ENCODE data around the gene NF2. TPM values are rescaled to one million over a fixed set of nuclear protein-coding genes. Genes with fewer than 3 reads are reported as not detected.

Gene NF2
- polyA plus RNA-seq, 2 donors = 7.5 to 8.3 TPM

- H3K27ac ChIP-seq (ENCODE audit: low read depth in 2 of 2, low read length in 1 of 2) = no peak overlapping the region
- peaks cover 0 to under 1% of the 10 kb centered on the region in 2 donors for H3K36me3 ChIP-seq (ENCODE audit: control insufficient read depth in 2 of 2, insufficient read depth in 2 of 2, low read length in 1 of 2)
- no peaks in the 10 kb centered on the region for H3K27me3 ChIP-seq (ENCODE audit: control insufficient read depth in 1 of 2, insufficient read depth in 2 of 2, low read length in 2 of 2)
- no peaks in the 10 kb centered on the region for H3K9me3 ChIP-seq (ENCODE audit: control insufficient read depth in 2 of 2, insufficient read depth in 1 of 2, low read depth in 1 of 2, low read length in 1 of 2)
- WGBS, 2 donors = 89 to 97% methylated on average over 1 of the region's 1 CpG
- no peak overlapping the region for H3K4me3 ChIP-seq (ENCODE audit: low read depth in 1 of 2, low read length in 2 of 2)
- H3K4me1 ChIP-seq (ENCODE audit: control insufficient read depth in 2 of 2, insufficient read depth in 2 of 2, low read length in 1 of 2) = no peaks in the 10 kb centered on the region
Measured at GRCh38 chr22:29637181-29637580, 33.7 kb downstream of the NF2 start.

GRCh38 chr22:29638678-29639077 is 35.2 kb downstream of the NF2 start:
- peaks cover 0 to 2% of the 10 kb centered on the region in 2 donors for H3K36me3 ChIP-seq (ENCODE audit: control insufficient read depth in 2 of 2, insufficient read depth in 2 of 2, low read length in 1 of 2)
- no peaks in the 10 kb centered on the region for H3K9me3 ChIP-seq (ENCODE audit: control insufficient read depth in 2 of 2, insufficient read depth in 1 of 2, low read depth in 1 of 2, low read length in 1 of 2)
- H3K27ac ChIP-seq (ENCODE audit: low read depth in 2 of 2, low read length in 1 of 2) = no peak overlapping the region
- H3K4me3 ChIP-seq (ENCODE audit: low read depth in 1 of 2, low read length in 2 of 2) = no peak overlapping the region
- WGBS, 2 donors = 94 to 97% methylated on average over 1 of the region's 1 CpG
- no peaks in the 10 kb centered on the region for H3K27me3 ChIP-seq (ENCODE audit: control insufficient read depth in 1 of 2, insufficient read depth in 2 of 2, low read length in 2 of 2)
- H3K4me1 ChIP-seq (ENCODE audit: control insufficient read depth in 2 of 2, insufficient read depth in 2 of 2, low read length in 1 of 2) = no peaks in the 10 kb centered on the region

GRCh38 chr22:29639096-29639495 is 35.7 kb downstream of the NF2 start:
- H3K9me3 ChIP-seq (ENCODE audit: control insufficient read depth in 2 of 2, insufficient read depth in 1 of 2, low read depth in 1 of 2, low read length in 1 of 2) = no peaks in the 10 kb centered on the region
- H3K27ac ChIP-seq (ENCODE audit: low read depth in 2 of 2, low read length in 1 of 2) = no peak overlapping the region
- H3K4me1 ChIP-seq (ENCODE audit: control insufficient read depth in 2 of 2, insufficient read depth in 2 of 2, low read length in 1 of 2) = no peaks in the 10 kb centered on the region
- no peak overlapping the region for H3K4me3 ChIP-seq (ENCODE audit: low read depth in 1 of 2, low read length in 2 of 2)
- no peaks in the 10 kb centered on the region for H3K27me3 ChIP-seq (ENCODE audit: control insufficient read depth in 1 of 2, insufficient read depth in 2 of 2, low read length in 2 of 2)
- peaks cover 0 to 2% of the 10 kb centered on the region in 2 donors for H3K36me3 ChIP-seq (ENCODE audit: control insufficient read depth in 2 of 2, insufficient read depth in 2 of 2, low read length in 1 of 2)

- no peaks in the 10 kb centered on the region for H3K27me3 ChIP-seq (ENCODE audit: control insufficient read depth in 1 of 2, insufficient read depth in 2 of 2, low read length in 2 of 2)
- H3K4me1 ChIP-seq (ENCODE audit: control insufficient read depth in 2 of 2, insufficient read depth in 2 of 2, low read length in 1 of 2) = no peaks in the 10 kb centered on the region
- H3K27ac ChIP-seq (ENCODE audit: low read depth in 2 of 2, low read length in 1 of 2) = no peak overlapping the region
- H3K36me3 ChIP-seq (ENCODE audit: control insufficient read depth in 2 of 2, insufficient read depth in 2 of 2, low read length in 1 of 2) = peaks cover 0 to 2% of the 10 kb centered on the region in 2 donors
- no peak overlapping the region for H3K4me3 ChIP-seq (ENCODE audit: low read depth in 1 of 2, low read length in 2 of 2)
- WGBS, 2 donors = 85 to 86% methylated on average over 8 of the region's 8 CpGs
- H3K9me3 ChIP-seq (ENCODE audit: control insufficient read depth in 2 of 2, insufficient read depth in 1 of 2, low read depth in 1 of 2, low read length in 1 of 2) = no peaks in the 10 kb centered on the region
Measured at GRCh38 chr22:29641042-29641699, 37.7 kb downstream of the NF2 start.

GRCh38 chr22:29641700-29642330 is 38.4 kb downstream of the NF2 start:
- Histone ChIP-seq H3K4me3 (ENCODE audit: low read depth in 1 of 2, low read length in 2 of 2) (no peak overlapping the region), H3K27ac (ENCODE audit: low read depth in 2 of 2, low read length in 1 of 2) (no peak overlapping the region), H3K9me3 (ENCODE audit: control insufficient read depth in 2 of 2, insufficient read depth in 1 of 2, low read depth in 1 of 2, low read length in 1 of 2) (no peaks in the 10 kb centered on the region), H3K4me1 (ENCODE audit: control insufficient read depth in 2 of 2, insufficient read depth in 2 of 2, low read length in 1 of 2) (no peaks in the 10 kb centered on the region), H3K27me3 (ENCODE audit: control insufficient read depth in 1 of 2, insufficient read depth in 2 of 2, low read length in 2 of 2) (no peaks in the 10 kb centered on the region), H3K36me3 (ENCODE audit: control insufficient read depth in 2 of 2, insufficient read depth in 2 of 2, low read length in 1 of 2) (peaks cover 0 to 2% of the 10 kb centered on the region in 2 donors)
- WGBS, 2 donors = 81 to 87% methylated on average over 10 of the region's 10 CpGs

GRCh38 chr22:29642694-29643093 is 39.3 kb downstream of the NF2 start:
- Histone ChIP-seq H3K27me3 (ENCODE audit: control insufficient read depth in 1 of 2, insufficient read depth in 2 of 2, low read length in 2 of 2) (no peaks in the 10 kb centered on the region), H3K4me1 (ENCODE audit: control insufficient read depth in 2 of 2, insufficient read depth in 2 of 2, low read length in 1 of 2) (no peaks in the 10 kb centered on the region), H3K36me3 (ENCODE audit: control insufficient read depth in 2 of 2, insufficient read depth in 2 of 2, low read length in 1 of 2) (peaks cover 0 to 2% of the 10 kb centered on the region in 2 donors), H3K4me3 (ENCODE audit: low read depth in 1 of 2, low read length in 2 of 2) (no peak overlapping the region), H3K9me3 (ENCODE audit: control insufficient read depth in 2 of 2, insufficient read depth in 1 of 2, low read depth in 1 of 2, low read length in 1 of 2) (no peaks in the 10 kb centered on the region), H3K27ac (ENCODE audit: low read depth in 2 of 2, low read length in 1 of 2) (no peak overlapping the region)
- 81 to 87% methylated on average over 4 of the region's 4 CpGs for WGBS, 2 donors

GRCh38 chr22:29647954-29648737 is 44.7 kb downstream of the NF2 start:
- Histone ChIP-seq H3K36me3 (ENCODE audit: control insufficient read depth in 2 of 2, insufficient read depth in 2 of 2, low read length in 1 of 2) (no peaks in the 10 kb centered on the region), H3K4me1 (ENCODE audit: control insufficient read depth in 2 of 2, insufficient read depth in 2 of 2, low read length in 1 of 2) (no peaks in the 10 kb centered on the region), H3K27me3 (ENCODE audit: control insufficient read depth in 1 of 2, insufficient read depth in 2 of 2, low read length in 2 of 2) (no peaks in the 10 kb centered on the region), H3K27ac (ENCODE audit: low read depth in 2 of 2, low read length in 1 of 2) (peak overlapping the region in 1 of 2 donors; percentile 60), H3K4me3 (ENCODE audit: low read depth in 1 of 2, low read length in 2 of 2) (no peak overlapping the region), H3K9me3 (ENCODE audit: control insufficient read depth in 2 of 2, insufficient read depth in 1 of 2, low read depth in 1 of 2, low read length in 1 of 2) (no peaks in the 10 kb centered on the region)
- WGBS, 2 donors = 80 to 88% methylated on average over 6 of the region's 6 CpGs

GRCh38 chr22:29650370-29650769 is 46.9 kb downstream of the NF2 start:
- H3K4me3 ChIP-seq (ENCODE audit: low read depth in 1 of 2, low read length in 2 of 2) = no peak overlapping the region
- no peaks in the 10 kb centered on the region for H3K27me3 ChIP-seq (ENCODE audit: control insufficient read depth in 1 of 2, insufficient read depth in 2 of 2, low read length in 2 of 2)
- WGBS, 2 donors = 87 to 89% methylated on average over 5 of the region's 5 CpGs
- peaks cover 0 to 3% of the 10 kb centered on the region in 2 donors for H3K36me3 ChIP-seq (ENCODE audit: control insufficient read depth in 2 of 2, insufficient read depth in 2 of 2, low read length in 1 of 2)
- no peaks in the 10 kb centered on the region for H3K4me1 ChIP-seq (ENCODE audit: control insufficient read depth in 2 of 2, insufficient read depth in 2 of 2, low read length in 1 of 2)
- H3K9me3 ChIP-seq (ENCODE audit: control insufficient read depth in 2 of 2, insufficient read depth in 1 of 2, low read depth in 1 of 2, low read length in 1 of 2) = no peaks in the 10 kb centered on the region
- H3K27ac ChIP-seq (ENCODE audit: low read depth in 2 of 2, low read length in 1 of 2) = no peak overlapping the region

- WGBS, 2 donors = 98 to 100% methylated on average over 1 of the region's 1 CpG
- no peaks in the 10 kb centered on the region for H3K4me1 ChIP-seq (ENCODE audit: control insufficient read depth in 2 of 2, insufficient read depth in 2 of 2, low read length in 1 of 2)
Measured at GRCh38 chr22:29651652-29652051, 48.2 kb downstream of the NF2 start.

More at GRCh38 chr22:29651652-29652051, 48.2 kb downstream of the NF2 start:
- Histone ChIP-seq H3K27ac (ENCODE audit: low read depth in 2 of 2, low read length in 1 of 2) (no peak overlapping the region), H3K36me3 (ENCODE audit: control insufficient read depth in 2 of 2, insufficient read depth in 2 of 2, low read length in 1 of 2) (peaks cover 0 to 3% of the 10 kb centered on the region in 2 donors), H3K4me3 (ENCODE audit: low read depth in 1 of 2, low read length in 2 of 2) (no peak overlapping the region), H3K9me3 (ENCODE audit: control insufficient read depth in 2 of 2, insufficient read depth in 1 of 2, low read depth in 1 of 2, low read length in 1 of 2) (no peaks in the 10 kb centered on the region), H3K27me3 (ENCODE audit: control insufficient read depth in 1 of 2, insufficient read depth in 2 of 2, low read length in 2 of 2) (no peaks in the 10 kb centered on the region)
